Liver (tissue), 9 donors: ENCODE data around the gene CEP68. TPM values are rescaled to one million over a fixed set of nuclear protein-coding genes. Genes with fewer than 3 reads are reported as not detected.

Source experiments
- DNase-seq: peaks from one replicate; pipeline ENCODE4 v3.0.0-alpha.2; 2017; ENCODE audit warnings: low spot score
- H3K27ac ChIP-seq, 2 donors: one replicate each; pipeline ENCODE4 v1.7.0; 2013; ENCODE audit warnings: inconsistent platforms in 2 of 2, low read length in 2 of 2, control low read depth in 1 of 2, low read depth in 1 of 2, mild to moderate bottlenecking in 1 of 2
- H3K27me3 ChIP-seq, 4 donors: one replicate each; pipeline versions ENCODE4 v1.6.1 to v1.7.0; 2013; ENCODE audit warnings: low read length in 3 of 4, inconsistent platforms in 1 of 4, mild to moderate bottlenecking in 1 of 4, moderate library complexity in 1 of 4; ENCODE audit not compliant: control insufficient read depth in 4 of 4, insufficient read depth in 4 of 4
- H3K36me3 ChIP-seq, 4 donors: one replicate each; pipeline versions ENCODE4 v1.6.1 to v1.7.0; 2013; ENCODE audit warnings: low read length in 3 of 4, mild to moderate bottlenecking in 3 of 4, low read depth in 1 of 4, moderate library complexity in 1 of 4; ENCODE audit not compliant: control insufficient read depth in 4 of 4, insufficient read depth in 3 of 4
- H3K4me1 ChIP-seq, 4 donors: one replicate each; pipeline versions ENCODE4 v1.6.1 to v1.7.0; 2013; ENCODE audit warnings: low read length in 3 of 4, mild to moderate bottlenecking in 3 of 4, moderate library complexity in 1 of 4; ENCODE audit not compliant: control insufficient read depth in 4 of 4, insufficient read depth in 4 of 4
- H3K4me3 ChIP-seq, 3 donors: one replicate each; pipeline versions ENCODE4 v1.6.1 to v1.7.0; 2013; ENCODE audit warnings: low read length in 3 of 3, control low read depth in 1 of 3, low read depth in 1 of 3, mild to moderate bottlenecking in 1 of 3
- H3K9ac ChIP-seq, 2 donors: one replicate each; pipeline ENCODE4 v1.7.0; 2013; ENCODE audit warnings: low read length in 2 of 2, mild to moderate bottlenecking in 2 of 2, moderate library complexity in 2 of 2, control low read depth in 1 of 2, low read depth in 1 of 2
- H3K9me3 ChIP-seq, 4 donors: one replicate each; pipeline versions ENCODE4 v1.6.1 to v1.7.0; 2013; ENCODE audit warnings: low read length in 3 of 4; ENCODE audit not compliant: control insufficient read depth in 4 of 4
- EGR1 ChIP-seq, 2 donors: IDR thresholded peaks; 2 replicates each; pipeline ENCODE4 v1.6.1; 2016 to 2018; ENCODE audit warnings: antibody characterized with exemption in 2 of 2, low read depth in 2 of 2
- FOXA1 ChIP-seq: IDR thresholded peaks from 2 replicates; pipeline ENCODE4 v1.6.1; 2016; ENCODE audit warnings: antibody characterized with exemption
- FOXA2 ChIP-seq: IDR thresholded peaks from 2 replicates; pipeline ENCODE4 v1.6.1; 2016; ENCODE audit warnings: antibody characterized with exemption
- GABPA ChIP-seq, 2 donors: IDR thresholded peaks in 1 of 2; conservative IDR thresholded peaks in 1 of 2; 2 replicates each; pipeline ENCODE4 v1.6.1; 2016; ENCODE audit warnings: antibody characterized with exemption in 2 of 2, mild to moderate bottlenecking in 1 of 2, moderate library complexity in 1 of 2
- HNF4A ChIP-seq, 2 donors: conservative IDR thresholded peaks; 2 replicates each; pipeline ENCODE4 v1.6.1; 2016; ENCODE audit warnings: antibody characterized with exemption in 2 of 2, mild to moderate bottlenecking in 2 of 2
- HNF4G ChIP-seq: IDR thresholded peaks from 2 replicates; pipeline ENCODE4 v1.6.1; 2016; ENCODE audit warnings: antibody characterized with exemption
- JUND ChIP-seq, 2 donors: IDR thresholded peaks; 2 replicates each; pipeline ENCODE4 v1.6.1; 2016; ENCODE audit warnings: antibody characterized with exemption in 2 of 2
- NR2F2 ChIP-seq: IDR thresholded peaks from 2 replicates; pipeline ENCODE4 v1.6.1; 2016; ENCODE audit warnings: antibody characterized with exemption
- RAD21 ChIP-seq, 2 donors: IDR thresholded peaks; 2 replicates each; pipeline ENCODE4 v1.6.1; 2016; ENCODE audit warnings: antibody characterized with exemption in 2 of 2, mild to moderate bottlenecking in 2 of 2
- RXRA ChIP-seq, 2 donors: IDR thresholded peaks; 2 replicates each; pipeline ENCODE4 v1.6.1; 2017 to 2018; ENCODE audit warnings: antibody characterized with exemption in 2 of 2, mild to moderate bottlenecking in 1 of 2
- SP1 ChIP-seq: IDR thresholded peaks from 2 replicates; pipeline ENCODE4 v1.6.1; 2018; ENCODE audit warnings: antibody characterized with exemption, mild to moderate bottlenecking
- TAF1 ChIP-seq: conservative IDR thresholded peaks from 2 replicates; pipeline ENCODE4 v1.6.1; 2016; ENCODE audit warnings: antibody characterized with exemption, mild to moderate bottlenecking
- YY1 ChIP-seq: IDR thresholded peaks from 2 replicates; pipeline ENCODE4 v1.6.1; 2016; ENCODE audit warnings: antibody characterized with exemption, mild to moderate bottlenecking
- WGBS: extraction: QIAGEN DNeasy Blood & Tissue Kit; methylation state at CpG from one replicate; pipeline ENCODE4 v1.1.7; 2013; 5-methylcytosine and 5-hydroxymethylcytosine counted together
- polyA plus RNA-seq, 2 donors: library from polyadenylated mRNA; stranded (reverse) in 1 of 2; unstranded in 1 of 2; fragments of 200-250 nt in 1 of 2; fragments of >200 nt in 1 of 2; fragmentation: Nextera tagmentation in 1 of 2; extraction: Ambion mirVana in 1 of 2; gene quantifications; one replicate each; pipeline versions ENCODE4 v1.2.1 to v1.2.3, GENCODE V29; 2013 to 2015
- total RNA-seq, 2 donors: library from RNA; depleted of rRNA; stranded (reverse); fragments of >200 nt; gene quantifications; one replicate each; pipeline ENCODE4 v1.2.3, GENCODE V29; 2014
- TF ChIP-seq, protein P1 (sequence below): IDR thresholded peaks from 2 replicates; pipeline ENCODE4 v1.6.1; 2016; ENCODE audit warnings: antibody characterized with exemption
- TF ChIP-seq, protein P2 (sequence below): fragments of 150-350 bp; IDR thresholded peaks from 2 replicates; pipeline ENCODE4 v1.5.1; 2017; ENCODE audit warnings: improper control_type of control experiment, low read depth, low read length; ENCODE audit not compliant: missing input control
- TF ChIP-seq, protein P3 (sequence below): IDR thresholded peaks from 2 replicates; pipeline ENCODE4 v1.6.1; 2016; ENCODE audit warnings: antibody characterized with exemption
- TF ChIP-seq, protein P4 (sequence below): IDR thresholded peaks from 2 replicates; pipeline ENCODE4 v1.6.1; 2016; ENCODE audit warnings: antibody characterized with exemption
- TF ChIP-seq, protein P5 (sequence below): IDR thresholded peaks from 2 replicates; pipeline ENCODE4 v1.6.1; 2016; ENCODE audit warnings: antibody characterized with exemption, mild to moderate bottlenecking
- donor health status: healthy.
- donor health status: healthy.
- donor health status: healthy.
- donor health status: healthy.
- donor health status: healthy.

CEP68 gene
- total and polyA plus RNA-seq, 4 donors = 2.1 to 5.8 (median 4.1) TPM

DNA sequence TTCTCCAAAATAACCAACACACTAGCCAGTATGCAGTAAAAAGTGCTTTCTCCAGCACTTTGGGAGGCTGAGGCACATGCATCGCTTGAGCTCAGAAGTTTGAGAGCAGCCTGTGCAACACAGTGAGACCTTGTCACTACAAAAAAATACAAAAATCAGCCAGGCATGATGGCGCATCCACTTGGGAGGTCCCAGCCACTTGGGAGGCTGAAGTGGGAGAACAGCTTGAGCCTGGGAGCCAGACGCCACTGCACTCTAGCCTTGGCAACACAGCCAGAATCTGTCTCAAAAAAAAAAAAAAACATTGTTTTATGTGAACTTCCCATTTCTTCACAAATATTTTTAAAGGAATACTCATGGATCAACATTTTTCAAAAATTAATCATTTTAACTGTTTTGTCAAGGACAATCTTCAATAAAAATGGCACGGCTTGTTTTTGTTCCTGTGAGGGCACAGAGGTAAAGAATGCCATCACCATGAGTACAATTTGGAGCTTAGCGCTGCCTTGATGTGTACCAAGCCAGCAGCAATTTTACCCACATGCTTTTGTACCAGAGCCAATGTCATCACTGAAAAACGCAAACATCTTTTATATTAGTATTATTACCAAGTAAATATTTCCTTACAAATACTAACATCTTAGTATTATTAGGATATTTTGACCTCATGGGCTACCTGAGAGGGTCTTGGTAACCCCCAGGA, 46.9 kb downstream of the CEP68 start:
- Histone ChIP-seq H3K9ac (no peak overlapping the region), H3K27ac (no peak overlapping the region), H3K36me3 (peaks cover 3 to 36% (median 18%) of the 10 kb centered on the region in 4 donors), H3K4me3 (no peak overlapping the region), H3K9me3 (no peaks in the 10 kb centered on the region), H3K27me3 (no peaks in the 10 kb centered on the region), H3K4me1 (peaks cover 0 to 6% (median 4%) of the 10 kb centered on the region in 4 donors)
- TF ChIP-seq RXRA (IDR thresholded peaks at IDR 0.05) (no peak), SP1 (no peak), TAF1 (no peak), RAD21 (IDR thresholded peaks at IDR 0.05) (no peak), JUND (IDR thresholded peaks at IDR 0.05) (no peak), YY1 (no peak), FOXA1 (no peak), EGR1 (IDR thresholded peaks at IDR 0.05; ENCODE audit: low read depth in 2 of 2) (no peak), GABPA (IDR thresholded peaks at IDR 0.05 in 1 of 2, conservative IDR thresholded peaks at IDR 0.05 in 1 of 2) (no peak), NR2F2 (no peak), FOXA2 (no peak), HNF4A (conservative IDR thresholded peaks at IDR 0.05) (no peak), HNF4G (no peak)
- TF ChIP-seq, protein P1, sequence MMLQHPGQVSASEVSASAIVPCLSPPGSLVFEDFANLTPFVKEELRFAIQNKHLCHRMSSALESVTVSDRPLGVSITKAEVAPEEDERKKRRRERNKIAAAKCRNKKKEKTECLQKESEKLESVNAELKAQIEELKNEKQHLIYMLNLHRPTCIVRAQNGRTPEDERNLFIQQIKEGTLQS = no peak
- TF ChIP-seq, protein P2, sequence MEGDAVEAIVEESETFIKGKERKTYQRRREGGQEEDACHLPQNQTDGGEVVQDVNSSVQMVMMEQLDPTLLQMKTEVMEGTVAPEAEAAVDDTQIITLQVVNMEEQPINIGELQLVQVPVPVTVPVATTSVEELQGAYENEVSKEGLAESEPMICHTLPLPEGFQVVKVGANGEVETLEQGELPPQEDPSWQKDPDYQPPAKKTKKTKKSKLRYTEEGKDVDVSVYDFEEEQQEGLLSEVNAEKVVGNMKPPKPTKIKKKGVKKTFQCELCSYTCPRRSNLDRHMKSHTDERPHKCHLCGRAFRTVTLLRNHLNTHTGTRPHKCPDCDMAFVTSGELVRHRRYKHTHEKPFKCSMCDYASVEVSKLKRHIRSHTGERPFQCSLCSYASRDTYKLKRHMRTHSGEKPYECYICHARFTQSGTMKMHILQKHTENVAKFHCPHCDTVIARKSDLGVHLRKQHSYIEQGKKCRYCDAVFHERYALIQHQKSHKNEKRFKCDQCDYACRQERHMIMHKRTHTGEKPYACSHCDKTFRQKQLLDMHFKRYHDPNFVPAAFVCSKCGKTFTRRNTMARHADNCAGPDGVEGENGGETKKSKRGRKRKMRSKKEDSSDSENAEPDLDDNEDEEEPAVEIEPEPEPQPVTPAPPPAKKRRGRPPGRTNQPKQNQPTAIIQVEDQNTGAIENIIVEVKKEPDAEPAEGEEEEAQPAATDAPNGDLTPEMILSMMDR = no peak
- TF ChIP-seq, protein P3, sequence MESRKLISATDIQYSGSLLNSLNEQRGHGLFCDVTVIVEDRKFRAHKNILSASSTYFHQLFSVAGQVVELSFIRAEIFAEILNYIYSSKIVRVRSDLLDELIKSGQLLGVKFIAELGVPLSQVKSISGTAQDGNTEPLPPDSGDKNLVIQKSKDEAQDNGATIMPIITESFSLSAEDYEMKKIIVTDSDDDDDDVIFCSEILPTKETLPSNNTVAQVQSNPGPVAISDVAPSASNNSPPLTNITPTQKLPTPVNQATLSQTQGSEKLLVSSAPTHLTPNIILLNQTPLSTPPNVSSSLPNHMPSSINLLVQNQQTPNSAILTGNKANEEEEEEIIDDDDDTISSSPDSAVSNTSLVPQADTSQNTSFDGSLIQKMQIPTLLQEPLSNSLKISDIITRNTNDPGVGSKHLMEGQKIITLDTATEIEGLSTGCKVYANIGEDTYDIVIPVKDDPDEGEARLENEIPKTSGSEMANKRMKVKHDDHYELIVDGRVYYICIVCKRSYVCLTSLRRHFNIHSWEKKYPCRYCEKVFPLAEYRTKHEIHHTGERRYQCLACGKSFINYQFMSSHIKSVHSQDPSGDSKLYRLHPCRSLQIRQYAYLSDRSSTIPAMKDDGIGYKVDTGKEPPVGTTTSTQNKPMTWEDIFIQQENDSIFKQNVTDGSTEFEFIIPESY = no peak
- TF ChIP-seq, protein P4, sequence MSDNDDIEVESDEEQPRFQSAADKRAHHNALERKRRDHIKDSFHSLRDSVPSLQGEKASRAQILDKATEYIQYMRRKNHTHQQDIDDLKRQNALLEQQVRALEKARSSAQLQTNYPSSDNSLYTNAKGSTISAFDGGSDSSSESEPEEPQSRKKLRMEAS = no peak
- TF ChIP-seq, protein P5, sequence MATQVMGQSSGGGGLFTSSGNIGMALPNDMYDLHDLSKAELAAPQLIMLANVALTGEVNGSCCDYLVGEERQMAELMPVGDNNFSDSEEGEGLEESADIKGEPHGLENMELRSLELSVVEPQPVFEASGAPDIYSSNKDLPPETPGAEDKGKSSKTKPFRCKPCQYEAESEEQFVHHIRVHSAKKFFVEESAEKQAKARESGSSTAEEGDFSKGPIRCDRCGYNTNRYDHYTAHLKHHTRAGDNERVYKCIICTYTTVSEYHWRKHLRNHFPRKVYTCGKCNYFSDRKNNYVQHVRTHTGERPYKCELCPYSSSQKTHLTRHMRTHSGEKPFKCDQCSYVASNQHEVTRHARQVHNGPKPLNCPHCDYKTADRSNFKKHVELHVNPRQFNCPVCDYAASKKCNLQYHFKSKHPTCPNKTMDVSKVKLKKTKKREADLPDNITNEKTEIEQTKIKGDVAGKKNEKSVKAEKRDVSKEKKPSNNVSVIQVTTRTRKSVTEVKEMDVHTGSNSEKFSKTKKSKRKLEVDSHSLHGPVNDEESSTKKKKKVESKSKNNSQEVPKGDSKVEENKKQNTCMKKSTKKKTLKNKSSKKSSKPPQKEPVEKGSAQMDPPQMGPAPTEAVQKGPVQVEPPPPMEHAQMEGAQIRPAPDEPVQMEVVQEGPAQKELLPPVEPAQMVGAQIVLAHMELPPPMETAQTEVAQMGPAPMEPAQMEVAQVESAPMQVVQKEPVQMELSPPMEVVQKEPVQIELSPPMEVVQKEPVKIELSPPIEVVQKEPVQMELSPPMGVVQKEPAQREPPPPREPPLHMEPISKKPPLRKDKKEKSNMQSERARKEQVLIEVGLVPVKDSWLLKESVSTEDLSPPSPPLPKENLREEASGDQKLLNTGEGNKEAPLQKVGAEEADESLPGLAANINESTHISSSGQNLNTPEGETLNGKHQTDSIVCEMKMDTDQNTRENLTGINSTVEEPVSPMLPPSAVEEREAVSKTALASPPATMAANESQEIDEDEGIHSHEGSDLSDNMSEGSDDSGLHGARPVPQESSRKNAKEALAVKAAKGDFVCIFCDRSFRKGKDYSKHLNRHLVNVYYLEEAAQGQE = no peak
- no peak for DNase-seq
- 77% methylated on average over 6 of the region's 6 CpGs for WGBS
